Ammon's horn (tissue), 1 donor: ENCODE data around the gene HERPUD1.
"Not testable (repeated sequence)": the region's sequence is repeated elsewhere in the genome, so short reads cannot be mapped to it uniquely, and the experiment has no call there.

Experiments used
- DNase-seq: peaks from one replicate; pipeline ENCODE4 v3.0.0-alpha.2; 2016; ENCODE audit warnings: low spot score

Gene HERPUD1

DNA sequence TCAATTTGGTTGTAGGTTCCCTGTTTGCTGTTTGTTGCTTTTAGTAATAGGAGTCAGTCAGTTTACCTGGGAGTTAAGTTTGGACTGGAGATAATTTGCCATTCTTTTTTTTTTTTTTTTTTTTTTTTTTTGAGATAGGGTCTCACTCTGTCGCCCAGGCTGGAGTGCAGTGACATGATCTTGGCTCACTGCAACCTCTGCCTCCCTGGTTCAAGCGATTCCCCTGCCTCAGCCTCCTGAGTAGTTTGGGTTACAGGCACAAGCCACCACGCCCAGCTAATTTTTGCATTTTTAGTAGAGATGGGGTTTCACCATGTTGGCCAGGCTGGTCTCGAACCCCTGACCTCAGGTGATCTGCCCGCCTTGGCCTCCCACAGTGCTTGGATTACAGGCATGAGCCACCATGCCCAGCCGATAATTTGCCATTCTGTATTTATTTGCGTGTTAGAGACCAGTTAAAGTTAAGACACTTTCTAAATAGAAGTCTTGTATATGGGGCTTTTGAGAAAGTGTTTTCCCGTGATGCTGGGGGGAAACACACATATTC is 2.7 kb downstream of the HERPUD1 start:
- DNase-seq, result not testable (repeated sequence)

DNA sequence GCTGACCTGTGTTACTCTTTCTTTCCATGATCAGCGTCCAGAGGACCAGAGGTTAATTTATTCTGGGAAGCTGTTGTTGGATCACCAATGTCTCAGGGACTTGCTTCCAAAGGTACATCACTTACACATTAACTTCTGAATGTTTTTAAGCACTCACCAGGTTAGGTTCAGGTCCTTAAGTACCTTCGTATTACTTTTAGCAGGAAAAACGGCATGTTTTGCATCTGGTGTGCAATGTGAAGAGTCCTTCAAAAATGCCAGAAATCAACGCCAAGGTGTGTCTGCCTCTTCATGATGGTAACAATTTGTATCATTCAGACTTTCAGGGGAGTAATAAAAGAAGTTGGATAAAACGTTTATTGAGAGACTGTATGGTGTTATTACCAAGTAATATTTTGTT is 3.3 kb downstream of the HERPUD1 start:
- no peak for DNase-seq

DNA sequence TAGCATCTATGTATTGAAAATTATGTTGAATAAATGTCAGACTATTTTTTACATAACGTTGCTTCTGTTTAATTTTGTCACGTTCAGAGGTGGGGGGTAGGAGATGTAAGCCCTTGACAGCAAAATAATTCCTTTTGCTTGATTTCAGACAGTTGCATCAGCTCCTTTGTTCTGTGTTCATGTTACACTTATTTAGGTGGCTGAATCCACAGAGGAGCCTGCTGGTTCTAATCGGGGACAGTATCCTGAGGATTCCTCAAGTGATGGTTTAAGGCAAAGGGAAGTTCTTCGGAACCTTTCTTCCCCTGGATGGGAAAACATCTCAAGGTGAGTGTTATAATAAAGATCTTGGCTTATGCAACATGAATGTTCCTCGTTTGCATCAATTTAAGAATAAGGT is 4.5 kb downstream of the HERPUD1 start:
- no peak for DNase-seq

DNA sequence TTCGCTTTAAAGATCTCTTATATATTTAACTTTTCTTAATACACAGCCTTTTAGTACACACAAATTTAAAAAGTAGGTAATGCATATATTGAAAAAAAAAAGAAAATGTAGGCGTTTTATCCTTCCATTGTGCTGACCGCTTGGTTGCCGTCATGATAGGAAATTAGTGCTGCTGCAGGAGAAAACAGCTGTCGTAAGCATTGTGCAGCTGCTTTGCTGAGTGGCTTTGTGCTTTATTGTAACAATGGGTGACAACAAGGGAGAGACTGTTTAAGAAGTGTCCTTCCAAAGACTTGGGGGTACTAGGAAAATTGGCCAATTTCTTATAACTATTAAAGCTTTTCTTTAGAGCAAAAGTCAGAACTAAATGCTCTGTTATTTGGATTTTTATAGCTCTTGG is 5.0 kb downstream of the HERPUD1 start:
- peak; percentile 54 for DNase-seq

DNA sequence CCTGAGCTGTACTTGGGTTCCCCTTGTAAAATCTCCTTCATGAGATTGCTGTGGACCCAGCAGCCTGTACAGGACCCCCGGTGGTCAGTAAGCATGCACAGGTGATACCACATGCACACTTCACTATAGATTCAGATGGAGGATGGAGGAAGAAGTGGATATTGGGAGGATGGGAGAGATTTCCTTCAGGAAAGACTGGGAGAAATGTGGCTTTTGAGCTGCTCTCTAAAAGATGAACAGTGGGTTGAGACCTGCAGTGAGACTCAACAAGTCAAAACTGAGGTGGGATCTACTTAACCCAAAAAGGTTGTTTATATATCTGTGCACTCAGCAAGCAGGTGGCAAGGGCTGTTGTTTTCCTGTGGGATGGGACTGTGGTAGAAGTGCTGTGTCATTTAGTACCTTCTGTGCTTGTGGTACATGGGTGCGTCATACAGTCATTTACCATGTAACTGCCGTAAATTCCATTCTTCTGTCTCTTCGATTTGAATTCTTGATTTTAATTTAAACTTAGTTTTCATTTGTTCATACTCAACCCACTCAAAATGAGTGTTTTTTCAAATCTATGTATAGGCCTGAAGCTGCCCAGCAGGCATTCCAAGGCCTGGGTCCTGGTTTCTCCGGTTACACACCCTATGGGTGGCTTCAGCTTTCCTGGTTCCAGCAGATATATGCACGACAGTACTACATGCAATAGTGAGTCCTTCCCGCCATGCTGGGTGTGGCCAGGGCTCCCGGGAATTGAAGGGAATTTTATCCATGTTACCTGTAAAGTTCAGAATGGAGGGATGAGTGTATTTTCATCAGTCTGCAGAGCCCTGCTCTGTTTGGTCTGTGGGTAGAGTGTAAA is 6.9 kb downstream of the HERPUD1 start:
- DNase-seq, result no peak

DNA sequence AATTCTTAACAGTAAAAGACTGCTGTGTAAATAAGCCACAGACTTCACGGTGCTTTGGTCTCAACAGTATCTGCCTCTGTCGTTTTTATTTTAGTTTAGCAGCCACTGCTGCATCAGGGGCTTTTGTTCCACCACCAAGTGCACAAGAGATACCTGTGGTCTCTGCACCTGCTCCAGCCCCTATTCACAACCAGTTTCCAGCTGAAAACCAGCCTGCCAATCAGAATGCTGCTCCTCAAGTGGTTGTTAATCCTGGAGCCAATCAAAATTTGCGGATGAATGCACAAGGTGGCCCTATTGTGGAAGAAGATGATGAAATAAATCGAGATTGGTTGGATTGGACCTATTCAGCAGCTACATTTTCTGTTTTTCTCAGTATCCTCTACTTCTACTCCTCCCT is 7.9 kb downstream of the HERPUD1 start:
- DNase-seq, result no peak

DNA sequence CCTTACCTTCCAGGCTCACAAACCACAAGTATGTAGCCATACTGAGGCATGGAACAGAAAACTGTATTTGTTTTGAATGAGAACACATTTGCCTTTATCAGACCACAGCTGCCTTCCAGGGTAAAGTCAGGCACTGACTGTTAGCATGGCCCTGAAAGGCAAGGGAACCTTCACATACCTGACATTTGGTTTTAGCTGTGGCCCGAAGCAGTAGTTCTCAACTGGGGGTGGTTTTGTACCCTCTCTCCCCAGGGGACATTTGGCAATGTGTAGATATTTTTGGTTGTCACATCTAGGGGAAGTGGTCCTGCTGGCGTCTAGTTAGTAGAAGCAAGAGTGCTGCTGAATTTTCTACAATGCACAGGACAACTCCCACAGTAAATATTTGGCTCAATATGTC is 9.2 kb downstream of the HERPUD1 start:
- DNase-seq, result no peak

DNA sequence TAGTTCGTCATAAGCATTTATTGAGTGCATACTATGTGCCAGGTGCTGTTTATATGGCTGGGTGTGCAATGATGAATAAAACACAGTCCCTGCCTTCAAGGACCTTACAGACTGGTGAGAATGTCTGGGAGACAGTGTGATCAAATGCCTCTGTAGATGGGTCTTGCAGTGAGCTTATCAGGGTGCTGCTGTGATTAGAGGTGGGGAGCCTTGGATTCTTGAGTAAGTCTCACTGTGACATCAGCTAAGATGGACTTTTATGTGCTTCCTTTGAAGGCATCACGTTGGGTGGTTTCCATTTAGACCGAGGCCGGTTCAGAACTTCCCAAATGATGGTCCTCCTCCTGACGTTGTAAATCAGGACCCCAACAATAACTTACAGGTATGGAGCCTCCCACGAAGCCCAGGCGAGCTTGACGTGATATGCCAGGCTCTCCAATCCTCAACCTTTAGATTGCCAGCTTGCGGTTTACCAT is 10.0 kb downstream of the HERPUD1 start:
- no peak for DNase-seq

DNA sequence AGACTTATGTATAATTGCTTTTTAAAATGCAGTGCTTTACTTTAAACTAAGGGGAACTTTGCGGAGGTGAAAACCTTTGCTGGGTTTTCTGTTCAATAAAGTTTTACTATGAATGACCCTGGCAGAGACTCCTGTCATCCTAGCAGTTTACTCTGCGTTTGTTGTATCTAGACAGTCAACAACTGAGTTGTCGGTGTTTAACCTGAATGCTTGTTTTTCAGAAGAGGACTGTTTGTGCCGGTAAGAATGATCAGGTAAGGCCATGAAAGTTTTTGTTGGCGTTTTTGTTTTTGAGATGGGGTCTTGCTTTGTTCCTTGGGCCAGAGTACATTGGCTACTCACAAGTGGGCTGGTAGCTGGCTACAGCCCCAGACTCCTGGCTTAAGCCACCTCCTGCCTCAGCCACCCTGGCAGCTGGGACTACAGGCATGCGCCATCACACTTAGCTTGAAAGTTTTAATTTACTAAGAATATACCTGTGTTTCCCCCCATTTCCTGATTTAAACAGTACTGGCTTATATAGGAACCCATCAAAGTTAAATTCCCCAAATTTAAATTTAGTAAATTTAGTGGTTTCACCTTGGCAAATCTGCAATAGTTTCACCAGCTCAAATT is 11.9 kb downstream of the HERPUD1 start:
- DNase-seq, result no peak

DNA sequence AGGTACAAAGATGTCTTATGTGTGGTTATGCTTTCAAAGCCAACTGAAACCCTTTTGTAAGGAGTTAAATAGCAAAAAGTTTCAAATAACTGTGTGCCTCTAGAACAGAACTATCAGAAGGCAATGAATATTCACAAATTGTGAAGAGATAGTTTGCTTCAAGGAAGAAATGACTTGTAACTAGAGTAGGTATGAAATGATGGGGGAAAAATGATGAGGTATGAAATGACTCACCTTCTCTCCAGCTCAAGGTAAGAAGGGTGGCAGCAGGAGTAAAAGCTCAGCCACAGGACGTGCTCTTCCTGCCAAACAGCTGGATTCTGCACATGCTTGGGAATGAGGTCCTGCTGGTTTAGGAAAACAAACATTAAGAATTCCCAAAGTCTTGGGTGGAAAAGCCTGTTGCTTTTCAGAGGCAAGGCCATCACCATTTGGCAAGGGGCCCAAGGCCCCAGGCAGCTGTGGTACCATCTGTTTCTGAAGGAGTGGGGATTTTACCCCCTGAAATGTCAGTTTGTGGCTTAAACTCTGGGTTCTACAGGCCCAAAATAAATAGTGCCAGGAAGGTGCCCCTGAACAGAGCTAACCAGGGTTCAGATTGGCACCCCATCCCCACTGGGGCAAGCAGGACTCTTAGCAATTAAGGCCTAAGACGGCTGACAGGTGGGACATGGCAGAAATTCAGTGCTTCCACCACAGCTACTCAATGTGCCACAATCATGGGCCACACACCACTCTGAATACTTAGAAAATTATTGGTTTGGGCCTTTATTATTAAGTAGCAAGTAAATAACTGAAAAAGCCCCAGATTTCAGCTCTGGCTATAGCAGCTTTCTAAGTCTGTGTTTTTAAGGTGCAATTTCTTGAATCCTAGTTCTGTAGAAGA is 13.3 kb downstream of the HERPUD1 start:
- DNase-seq, result no peak

DNA sequence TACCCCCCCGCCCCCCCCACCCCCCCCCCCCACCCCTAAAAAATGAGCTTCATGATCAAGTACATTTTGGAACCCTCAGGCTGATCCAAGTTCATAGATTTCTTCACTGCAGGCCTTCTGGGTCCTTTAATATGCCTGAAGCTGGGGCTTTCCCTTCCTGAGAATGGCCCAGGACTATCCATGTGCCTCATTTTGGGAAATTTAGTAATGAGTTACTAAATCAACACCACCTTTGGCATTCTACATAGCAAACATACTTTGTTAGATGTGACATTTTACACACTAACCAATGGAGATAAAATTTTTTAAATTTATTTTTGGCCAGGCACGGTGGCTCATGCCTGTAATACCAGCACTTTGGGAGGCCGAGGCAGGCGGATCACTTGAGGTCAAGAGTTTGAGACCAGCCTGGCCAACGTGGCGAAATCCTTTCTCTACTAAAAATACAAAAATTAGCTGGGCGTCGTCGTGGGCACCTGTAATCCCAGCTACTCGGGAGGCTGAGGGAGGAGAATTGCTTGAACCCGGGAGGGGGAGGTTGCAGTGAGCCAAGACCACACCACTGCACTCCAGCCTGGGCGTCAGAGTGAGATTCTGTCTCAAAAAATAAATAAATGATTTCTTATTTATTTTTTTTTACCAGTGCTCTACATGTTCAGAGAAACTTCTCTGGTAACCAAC is 14.0 kb downstream of the HERPUD1 start:
- DNase-seq, result no peak

DNA sequence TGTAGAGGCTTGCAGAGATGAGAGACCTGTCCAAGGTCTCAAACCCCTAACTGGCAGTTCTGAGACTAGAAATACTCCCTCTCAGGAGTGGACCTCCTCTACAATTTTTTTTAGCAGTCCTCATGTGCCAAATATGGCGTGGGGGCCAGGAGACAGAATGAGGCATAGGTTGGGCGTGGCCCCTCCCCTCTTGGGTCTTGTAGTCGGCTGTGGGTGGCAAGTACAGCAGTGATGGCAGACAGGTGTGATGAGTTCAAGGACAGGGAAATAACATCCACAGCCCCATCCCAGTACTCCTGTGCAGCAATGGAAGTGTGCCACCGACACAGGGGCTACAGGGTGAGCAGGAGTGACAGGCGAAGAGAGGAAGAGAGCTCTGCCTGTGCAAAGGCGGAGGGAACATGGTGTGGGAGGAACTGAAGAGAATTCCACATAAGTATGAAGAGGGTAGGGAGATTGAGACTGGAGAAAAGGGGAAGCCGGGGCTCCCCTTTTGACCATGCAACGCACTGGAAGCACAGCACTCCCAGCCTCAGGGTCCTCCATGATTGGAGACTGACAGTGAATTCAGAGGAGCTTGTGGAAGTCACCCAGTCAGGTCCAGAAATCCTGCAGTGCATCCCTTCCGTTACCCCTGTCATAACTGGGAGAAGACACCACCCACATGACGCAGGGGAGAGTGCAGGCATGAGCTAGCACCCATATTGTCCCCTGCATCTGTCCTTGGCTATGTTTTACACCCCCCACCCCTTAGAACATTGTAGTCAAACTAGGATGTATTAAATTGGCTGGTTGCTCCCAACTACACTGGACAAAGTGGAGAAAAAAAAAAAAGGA is 15.0 kb downstream of the HERPUD1 start:
- DNase-seq, result no peak

DNA sequence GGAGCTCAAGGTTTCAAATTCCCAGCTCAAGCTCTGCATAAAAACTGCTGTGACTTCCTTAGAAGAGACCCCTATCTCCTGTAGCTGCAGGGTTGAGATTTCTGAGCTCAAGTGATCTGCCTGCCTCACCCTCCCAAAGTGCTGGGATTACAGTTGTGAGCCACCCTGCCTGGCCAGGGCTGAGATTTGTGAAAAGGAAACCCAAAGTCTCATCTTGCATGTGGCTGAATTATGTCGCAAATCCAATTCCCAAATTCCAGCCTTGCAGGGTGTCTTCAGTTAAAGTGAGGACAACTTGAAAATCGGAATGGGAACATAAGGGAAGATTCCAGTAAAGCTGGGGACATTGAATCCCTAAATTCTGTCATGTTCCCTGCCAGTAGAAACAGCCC is 15.7 kb downstream of the HERPUD1 start:
- DNase-seq, result no peak

DNA sequence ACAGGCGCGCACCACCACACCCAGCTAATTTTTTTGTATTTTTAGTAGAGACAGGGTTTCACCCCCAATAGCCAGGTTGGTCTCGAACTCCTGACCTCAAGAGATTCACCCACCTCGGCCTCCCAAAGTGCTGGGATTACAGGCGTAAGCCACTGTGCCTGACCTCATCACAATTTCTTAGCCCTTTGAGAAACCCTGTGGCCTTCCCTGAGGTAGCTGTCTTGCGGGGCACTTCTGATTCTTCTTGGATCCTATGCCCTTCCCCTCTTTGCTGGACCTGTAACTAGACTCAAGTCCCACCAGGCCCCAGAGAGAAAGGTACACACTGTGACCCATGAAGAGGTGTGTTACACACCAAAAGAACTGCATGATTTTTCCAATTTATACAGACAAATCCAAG is 16.3 kb downstream of the HERPUD1 start:
- DNase-seq, result no peak

DNA sequence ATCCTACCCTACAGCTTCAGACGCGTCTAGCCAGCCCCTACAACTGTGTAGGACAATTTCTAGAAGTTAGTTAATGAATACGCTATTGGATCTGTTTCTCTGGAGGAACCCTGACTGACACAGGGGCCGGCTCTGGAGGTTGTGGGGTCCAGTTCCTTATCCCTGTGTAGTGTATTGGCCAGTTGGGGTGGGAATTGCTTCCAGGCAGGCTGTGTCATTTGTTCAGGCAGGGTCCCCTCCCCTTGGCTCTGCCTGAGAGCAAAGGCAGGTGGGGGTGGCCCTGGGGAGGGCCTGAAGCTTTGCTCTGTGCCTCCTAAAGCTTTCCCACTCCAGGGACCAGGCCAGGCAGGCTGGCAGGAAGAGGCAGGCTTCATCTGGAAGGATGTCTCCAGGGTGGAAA is 18.1 kb downstream of the HERPUD1 start:
- DNase-seq, result no peak

DNA sequence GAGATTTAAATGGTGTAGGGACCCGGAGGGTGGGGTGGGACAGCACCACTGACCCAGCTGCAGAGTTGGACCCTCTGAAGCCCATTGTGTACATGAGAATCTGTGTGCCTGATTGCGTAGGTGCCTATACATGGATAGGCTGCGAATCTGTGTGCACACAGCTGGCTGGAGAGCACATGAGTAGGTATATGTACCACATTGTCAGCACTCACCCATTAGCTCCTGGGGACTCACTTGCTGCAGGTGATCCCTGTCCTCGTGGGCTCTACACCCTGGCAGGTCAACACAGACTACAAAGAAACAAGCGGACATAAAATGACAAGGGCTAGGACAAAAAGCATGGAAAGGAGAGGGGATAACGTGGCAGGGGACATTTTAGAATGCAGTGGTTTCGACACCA is 18.5 kb downstream of the HERPUD1 start:
- DNase-seq, result no peak

DNA sequence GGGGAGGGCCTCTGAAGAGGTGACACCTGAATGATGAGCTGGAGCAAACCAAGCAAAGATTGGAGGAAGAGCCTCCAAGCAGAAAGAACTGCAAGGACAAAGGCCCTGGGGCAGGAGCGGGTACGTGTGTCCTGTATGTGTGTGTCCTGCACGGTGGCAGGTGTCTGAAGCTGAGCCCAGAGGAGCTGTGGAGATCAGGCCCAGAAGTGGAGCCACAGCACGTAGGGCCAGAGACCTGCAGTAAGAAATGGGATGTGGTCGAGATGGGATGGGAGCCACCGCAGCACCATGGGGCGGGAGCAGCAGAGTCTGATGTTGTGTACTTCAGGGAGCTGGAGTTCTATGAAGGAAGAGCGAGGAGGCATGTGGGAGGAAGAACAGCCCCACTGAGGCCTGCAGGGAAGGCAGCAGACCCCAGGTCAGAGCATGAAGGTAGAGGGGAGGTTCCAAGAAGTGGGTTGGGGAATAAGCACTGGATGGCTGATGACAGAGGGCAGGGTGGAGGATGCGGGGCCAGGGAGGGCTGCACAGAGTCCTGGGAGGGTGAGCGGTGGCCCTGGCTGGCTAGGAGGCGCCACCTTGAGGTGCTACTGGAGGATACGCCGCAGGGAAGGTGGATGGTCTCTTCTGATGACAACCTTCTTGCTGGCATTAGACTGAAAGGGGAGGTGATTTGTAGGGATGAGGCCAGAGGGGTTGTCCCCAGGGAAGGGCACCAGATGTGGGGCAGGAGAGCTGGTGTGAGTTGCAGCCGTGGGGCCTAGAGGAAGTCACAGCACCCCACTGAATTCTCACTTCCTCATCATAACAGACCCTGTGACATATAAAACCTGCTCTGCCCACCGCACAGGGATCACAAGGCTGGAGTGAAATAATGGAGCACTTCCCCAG is 19.2 kb downstream of the HERPUD1 start:
- peak; percentile 63 for DNase-seq

DNA sequence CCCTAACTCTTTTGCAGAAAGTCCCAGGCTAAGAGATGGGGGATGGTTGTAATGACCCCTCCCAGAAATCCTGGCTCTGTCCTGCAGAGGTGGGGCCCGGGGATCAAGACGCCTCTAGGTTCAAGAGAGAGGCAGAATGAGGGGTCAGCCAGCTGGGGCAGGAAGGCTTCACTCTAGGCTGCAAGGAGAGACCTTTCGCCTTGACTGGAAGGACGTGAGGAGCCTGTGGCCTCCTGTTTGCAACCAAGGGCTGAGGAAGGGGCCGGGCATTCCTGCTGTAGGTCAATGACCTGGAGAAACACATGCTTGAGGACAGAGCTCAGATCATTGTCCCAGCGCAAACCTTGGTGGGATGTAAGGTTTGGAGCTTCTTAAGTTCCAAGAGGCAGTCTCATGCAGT is 21.1 kb downstream of the HERPUD1 start:
- DNase-seq, result no peak

DNA sequence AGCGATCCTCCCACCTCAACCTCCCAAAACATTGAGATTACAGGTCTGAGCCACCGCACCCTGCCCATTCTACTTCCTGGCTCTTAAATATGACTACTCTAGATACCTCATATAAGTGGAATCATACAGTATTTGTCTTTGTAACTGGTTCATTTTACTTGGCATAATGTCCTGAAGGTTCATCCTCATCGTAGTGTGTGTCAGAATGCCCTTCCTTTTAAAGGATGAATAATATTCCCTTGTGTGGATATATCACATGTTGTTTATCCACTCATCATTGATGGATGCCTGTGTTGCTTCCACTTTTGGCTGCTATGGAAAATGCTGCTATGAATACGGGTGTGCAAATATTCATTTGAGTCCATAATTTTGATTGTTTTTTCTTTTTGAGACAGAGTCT is 24.1 kb downstream of the HERPUD1 start:
- no peak for DNase-seq

DNA sequence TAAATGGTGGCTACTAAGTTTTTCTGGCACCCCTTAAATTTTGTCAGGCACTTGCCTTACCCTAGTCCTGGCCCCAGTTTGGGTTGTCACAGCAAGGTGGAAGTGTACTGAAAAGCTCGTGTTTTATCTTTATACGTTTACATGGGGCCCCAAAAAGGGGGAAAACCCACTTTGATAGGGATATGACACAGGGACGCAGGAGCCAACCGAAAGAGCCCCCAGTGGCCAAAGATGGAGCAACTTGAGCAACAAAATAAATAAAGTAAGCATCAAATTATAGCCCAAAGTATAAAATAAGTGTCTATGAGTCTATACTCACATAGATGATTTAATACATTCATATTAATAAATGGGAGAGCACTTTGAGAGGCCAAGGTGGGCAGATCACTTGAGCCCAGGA is 24.8 kb downstream of the HERPUD1 start:
- DNase-seq, result no peak
